ENCODE data around the gene SEC14L1. TPM values are rescaled to one million over a fixed set of nuclear protein-coding genes. Genes with fewer than 3 reads are reported as not detected.
A peak's percentile ranks its signal among the peaks of the same experiment; 100 is the strongest.

Gene SEC14L1
- total RNA-seq, 2 donors from 2014 or later = 66.1 to 78.3 TPM

- DNase-seq (ENCODE audit: low spot score) = no peak
- intact Hi-C loops (cut with DNase I) = no loop called here
These were observed 76.4 kb downstream of the SEC14L1 start for GRCh38 chr17:77217123-77217522.

GRCh38 chr17:77217566-77217965, 76.8 kb downstream of the SEC14L1 start:
- intact Hi-C loops (cut with DNase I) = no loop called here
- DNase-seq (ENCODE audit: low spot score) = no peak

GRCh38 chr17:77218902-77219301, 78.1 kb downstream of the SEC14L1 start:
- intact Hi-C loops (cut with DNase I) = no loop called here
- DNase-seq (ENCODE audit: low spot score) = no peak

- DNase-seq (ENCODE audit: low spot score) = no peak
- intact Hi-C loops (cut with DNase I) = no loop called here
These were observed 81.6 kb downstream of the SEC14L1 start for GRCh38 chr17:77222356-77222755.

- DNase-seq (ENCODE audit: low spot score) = no peak
- intact Hi-C loops (cut with DNase I) = no loop called here
These were observed 83.1 kb downstream of the SEC14L1 start for GRCh38 chr17:77223642-77224420.

- intact Hi-C loops (cut with DNase I) = no loop called here
- DNase-seq (ENCODE audit: low spot score) = no peak
These were observed 84.5 kb downstream of the SEC14L1 start for GRCh38 chr17:77225265-77225664.

- no peak for DNase-seq (ENCODE audit: low spot score)
These were observed 86.9 kb downstream of the SEC14L1 start for GRCh38 chr17:77227461-77228240.

GRCh38 chr17:77228241-77228752, 87.5 kb downstream of the SEC14L1 start:
- intact Hi-C loops (cut with DNase I) = no loop called here
- no peak for DNase-seq (ENCODE audit: low spot score)

More at GRCh38 chr17:77227461-77228240, 86.9 kb downstream of the SEC14L1 start:
- intact Hi-C loops (cut with DNase I) = no loop called here

- intact Hi-C loops (cut with DNase I) = no loop called here
These were observed 88.0 kb downstream of the SEC14L1 start for GRCh38 chr17:77228816-77229215.

GRCh38 chr17:77229786-77230435, 89.1 kb downstream of the SEC14L1 start:
- intact Hi-C loops (cut with DNase I) = no loop called here
- no peak for DNase-seq (ENCODE audit: low spot score)

More at GRCh38 chr17:77228816-77229215, 88.0 kb downstream of the SEC14L1 start:
- DNase-seq (ENCODE audit: low spot score) = no peak

GRCh38 chr17:77230436-77230830, 89.7 kb downstream of the SEC14L1 start:
- intact Hi-C loops (cut with DNase I) = no loop called here
- no peak for DNase-seq (ENCODE audit: low spot score)

GRCh38 chr17:77231076-77231871, 90.5 kb downstream of the SEC14L1 start:
- intact Hi-C loops (cut with DNase I) = no loop called here
- DNase-seq (ENCODE audit: low spot score) = no peak

GRCh38 chr17:77233127-77233526, 92.4 kb downstream of the SEC14L1 start:
- intact Hi-C loops (cut with DNase I) = no loop called here
- DNase-seq (ENCODE audit: low spot score) = no peak

GRCh38 chr17:77233635-77234334, 93.0 kb downstream of the SEC14L1 start:
- intact Hi-C loops (cut with DNase I) = no loop called here
- DNase-seq (ENCODE audit: low spot score) = no peak

- DNase-seq (ENCODE audit: low spot score) = no peak
- intact Hi-C loops (cut with DNase I) = no loop called here
These were observed 93.9 kb downstream of the SEC14L1 start for GRCh38 chr17:77234695-77235094.

- intact Hi-C loops (cut with DNase I) = no loop called here
- peak; percentile 89 for DNase-seq (ENCODE audit: low spot score)
These were observed 94.7 kb downstream of the SEC14L1 start for GRCh38 chr17:77235370-77235941.

- no peak for DNase-seq (ENCODE audit: low spot score)
- intact Hi-C loops (cut with DNase I) = no loop called here
These were observed 96.7 kb downstream of the SEC14L1 start for GRCh38 chr17:77237232-77238008.
